Epidermal melanocyte (primary cell): ENCODE results near the gene BTNL3.
"Not testable (repeated sequence)": the region's sequence is repeated elsewhere in the genome, so short reads cannot be mapped to it uniquely, and the experiment has no call there.

Source experiments
- DNase-seq: peaks from one replicate; pipeline ENCODE4 v3.0.0; 2011; ENCODE audit warnings: low spot score; ENCODE audit not compliant: insufficient read length

Gene BTNL3, protein sequence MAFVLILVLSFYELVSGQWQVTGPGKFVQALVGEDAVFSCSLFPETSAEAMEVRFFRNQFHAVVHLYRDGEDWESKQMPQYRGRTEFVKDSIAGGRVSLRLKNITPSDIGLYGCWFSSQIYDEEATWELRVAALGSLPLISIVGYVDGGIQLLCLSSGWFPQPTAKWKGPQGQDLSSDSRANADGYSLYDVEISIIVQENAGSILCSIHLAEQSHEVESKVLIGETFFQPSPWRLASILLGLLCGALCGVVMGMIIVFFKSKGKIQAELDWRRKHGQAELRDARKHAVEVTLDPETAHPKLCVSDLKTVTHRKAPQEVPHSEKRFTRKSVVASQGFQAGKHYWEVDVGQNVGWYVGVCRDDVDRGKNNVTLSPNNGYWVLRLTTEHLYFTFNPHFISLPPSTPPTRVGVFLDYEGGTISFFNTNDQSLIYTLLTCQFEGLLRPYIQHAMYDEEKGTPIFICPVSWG

DNA sequence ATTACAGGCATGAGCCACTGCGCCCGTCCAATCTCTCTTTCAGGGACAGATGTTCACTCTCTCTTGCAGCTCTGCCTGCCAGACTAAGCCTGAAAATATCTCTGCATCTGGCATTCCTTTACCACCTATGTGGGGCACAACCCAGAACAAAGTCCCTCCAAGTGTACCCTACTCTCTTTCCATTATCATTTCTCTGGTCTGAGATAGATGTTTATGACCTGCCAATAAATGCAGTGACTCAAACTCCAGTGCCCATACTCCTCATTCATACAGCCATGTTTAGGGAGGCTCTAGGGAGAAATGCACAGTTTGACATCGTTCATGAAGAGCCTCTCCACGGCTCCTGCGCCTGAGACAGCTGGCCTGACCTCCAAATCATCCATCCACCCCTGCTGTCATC is at the start of gene BTNL3:
BTNL3 (plus strand) TSS at position 255 of the 400 bp plus-strand sequence. CDS start 183 bp downstream, outside the sequence.
- no peak for DNase-seq

- DNase-seq = no peak
These were observed 38.2 kb upstream of the BTNL3 start for GRCh38 chr5:180950291-180950949.

DNA sequence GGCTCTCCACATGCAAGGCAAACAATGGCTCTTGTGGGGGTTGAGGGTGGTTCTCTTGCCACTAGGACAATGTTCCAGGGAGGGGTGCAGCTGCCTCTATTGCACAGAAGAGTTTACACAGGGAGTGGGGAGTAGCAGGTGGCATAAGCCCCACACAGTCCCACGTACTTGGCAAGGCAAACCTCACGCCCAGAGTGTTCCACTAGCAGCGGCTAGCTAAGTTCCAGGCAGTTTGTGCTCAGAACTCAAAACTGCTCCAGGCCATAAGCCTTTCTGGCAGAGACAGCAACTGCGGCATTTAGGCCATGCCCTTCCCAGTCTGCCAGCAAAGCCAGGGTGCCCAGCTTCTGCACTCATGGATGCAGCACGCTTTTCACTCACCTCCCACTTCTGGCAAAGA is 29.0 kb upstream of the BTNL3 start:
- no peak for DNase-seq

DNA sequence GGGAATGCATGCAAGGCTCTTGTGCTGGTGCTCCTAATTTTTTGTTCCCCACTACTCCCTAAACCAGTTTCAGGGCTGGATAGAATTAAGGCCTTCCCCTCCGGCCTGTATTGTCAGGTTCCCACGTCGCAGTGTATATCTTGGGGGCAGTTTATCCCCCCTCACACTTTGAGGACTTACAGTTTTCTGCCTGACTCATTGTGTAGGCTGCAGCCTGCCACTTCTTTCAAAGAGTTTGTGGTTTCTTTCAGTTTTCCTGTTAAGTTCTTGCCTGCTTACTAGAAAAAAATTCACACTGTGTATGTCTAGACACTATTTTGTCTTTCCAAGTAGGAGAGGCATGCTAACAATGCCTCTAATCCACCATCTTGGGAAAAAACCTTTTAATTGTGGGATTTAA is 28.4 kb upstream of the BTNL3 start:
- DNase-seq = no peak

DNA sequence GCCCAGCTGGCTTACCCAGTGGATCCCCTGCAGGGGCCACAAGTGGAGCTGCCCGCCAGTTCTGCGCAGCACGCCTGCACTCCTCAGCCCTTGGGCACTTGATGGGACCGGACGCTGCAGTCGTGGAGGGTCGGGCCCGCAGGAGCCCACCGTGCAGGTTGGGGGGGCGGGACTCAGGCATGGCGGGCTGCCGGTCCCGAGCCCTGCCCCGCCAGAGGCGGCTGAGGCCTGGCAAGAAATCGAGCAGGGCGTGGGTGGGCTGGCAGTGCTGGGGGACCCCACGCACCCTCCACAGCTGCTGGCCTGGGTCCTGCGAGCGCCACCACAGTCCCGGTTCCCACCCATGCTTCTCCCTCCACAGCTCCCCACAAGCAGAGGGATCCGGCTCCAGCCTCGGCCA is 19.2 kb upstream of the BTNL3 start:
- no peak for DNase-seq

DNA sequence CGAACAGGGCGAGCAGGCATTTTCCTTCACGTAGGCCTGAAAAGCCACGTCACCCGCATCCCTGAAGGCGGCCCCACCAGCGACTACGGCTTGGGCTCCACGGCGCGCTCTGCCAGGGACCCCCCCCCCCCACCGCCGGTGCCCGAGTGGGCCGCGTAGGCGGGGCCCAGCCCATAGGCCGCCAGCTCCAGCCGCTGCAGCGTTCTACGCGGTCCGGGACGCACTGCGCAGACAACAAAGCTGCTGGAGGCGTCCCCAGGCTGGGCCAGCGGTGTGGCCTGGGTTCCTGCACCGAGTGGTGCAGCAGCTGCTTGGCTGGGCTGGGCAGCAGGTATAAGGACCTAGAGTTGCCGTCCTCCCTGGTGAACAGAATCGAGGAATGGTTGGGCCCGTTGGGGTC is 18.3 kb upstream of the BTNL3 start:
- no peak for DNase-seq

GRCh38 chr5:180970875-180971274 is 17.8 kb upstream of the BTNL3 start:
- DNase-seq = no peak

DNA sequence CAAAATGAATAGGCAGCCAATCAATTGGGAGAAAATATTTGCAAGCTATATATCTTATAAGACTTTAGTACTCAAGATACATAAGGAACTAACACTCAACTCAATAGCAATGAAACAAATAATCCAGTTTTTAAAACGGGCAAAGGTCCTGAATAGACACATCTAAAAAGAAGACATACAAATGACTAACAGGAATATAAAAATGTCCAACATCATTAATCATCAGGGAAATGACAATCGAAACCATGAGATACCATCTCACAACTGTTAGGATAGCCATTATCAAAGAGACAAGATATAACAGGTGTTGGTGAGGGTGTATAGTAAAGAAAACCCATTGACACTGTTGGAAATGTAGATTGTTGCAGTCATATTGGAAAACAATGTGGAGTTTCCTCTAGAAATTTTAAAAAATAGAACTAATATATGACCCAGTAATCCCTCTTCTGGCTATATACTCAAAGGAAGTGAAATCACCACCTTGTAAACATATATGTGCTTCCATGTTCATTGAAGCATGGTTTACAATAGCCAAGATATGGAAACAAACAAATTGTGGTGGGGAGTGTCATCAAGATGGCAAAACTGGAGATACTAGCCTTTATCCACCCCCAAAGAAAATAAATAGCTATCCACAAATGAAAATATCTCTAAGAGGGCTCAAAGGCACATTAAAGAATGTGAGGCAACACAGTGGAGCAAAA is 13.9 kb upstream of the BTNL3 start:
- no peak for DNase-seq

DNA sequence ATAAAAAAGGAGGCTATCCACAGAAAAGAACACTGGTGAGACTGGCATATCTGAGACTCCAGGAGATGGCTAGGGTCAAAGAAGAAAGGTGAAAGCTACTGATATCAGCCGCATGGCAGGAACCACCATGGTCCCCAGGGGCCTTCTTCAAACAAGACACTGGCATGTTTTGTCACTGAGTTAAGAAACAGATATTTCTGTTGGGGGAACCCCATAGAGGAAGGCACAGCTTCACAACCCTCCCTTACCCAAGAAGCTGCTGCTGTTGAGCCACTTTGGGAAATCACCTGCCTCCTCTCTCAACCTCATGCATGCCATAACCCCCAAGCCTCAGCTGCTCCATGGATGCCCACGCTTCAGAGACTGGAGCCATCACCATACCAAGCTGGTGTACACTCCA is 13.3 kb upstream of the BTNL3 start:
- no peak for DNase-seq

- no peak for DNase-seq
These were observed 12.1 kb upstream of the BTNL3 start for GRCh38 chr5:180976518-180976917.

DNA sequence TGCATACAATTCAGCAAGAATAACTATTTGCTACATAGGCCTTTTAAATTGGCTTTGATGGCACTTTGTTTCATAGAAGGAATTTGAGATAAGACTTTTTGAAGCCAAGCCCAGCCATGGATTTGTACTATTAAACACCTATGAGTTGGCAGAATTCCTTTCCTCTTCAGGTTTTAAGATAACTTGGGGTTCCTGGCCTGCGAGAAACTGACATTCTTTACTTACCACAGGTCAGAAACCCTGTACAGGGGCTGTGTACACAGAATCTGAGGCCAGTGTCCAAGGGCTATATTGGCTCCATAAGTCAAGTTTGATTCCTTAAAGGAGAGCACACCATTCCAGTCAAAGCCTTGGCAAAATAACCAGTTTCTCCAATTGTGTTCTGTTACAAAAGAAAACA is 10.8 kb upstream of the BTNL3 start:
- no peak for DNase-seq

- no peak for DNase-seq
These were observed 6.5 kb upstream of the BTNL3 start for GRCh38 chr5:180982008-180982741.

DNA sequence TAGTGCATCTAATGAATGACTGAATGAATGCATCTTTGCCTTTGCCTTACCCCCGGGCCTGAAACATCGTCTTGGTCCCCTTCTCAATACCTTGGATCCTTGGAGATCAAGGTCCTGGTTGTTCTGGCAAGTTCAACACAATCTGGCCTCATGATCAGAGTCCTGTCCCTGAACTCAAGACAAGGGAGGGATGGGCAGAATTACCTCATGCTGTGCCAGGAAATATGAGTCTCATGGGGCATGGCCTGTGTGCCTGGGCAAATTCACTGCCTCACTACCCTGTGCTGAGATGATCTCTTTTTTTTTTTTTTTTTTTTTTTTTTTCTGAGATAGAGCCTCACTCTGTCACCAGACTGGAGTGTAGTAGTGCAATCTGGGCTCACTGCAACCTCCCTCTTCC is 630 bp upstream of the BTNL3 start:
- DNase-seq = no peak

- DNase-seq = no peak
These were observed 1.6 kb downstream of the BTNL3 start for GRCh38 chr5:180990086-180990881.

DNA sequence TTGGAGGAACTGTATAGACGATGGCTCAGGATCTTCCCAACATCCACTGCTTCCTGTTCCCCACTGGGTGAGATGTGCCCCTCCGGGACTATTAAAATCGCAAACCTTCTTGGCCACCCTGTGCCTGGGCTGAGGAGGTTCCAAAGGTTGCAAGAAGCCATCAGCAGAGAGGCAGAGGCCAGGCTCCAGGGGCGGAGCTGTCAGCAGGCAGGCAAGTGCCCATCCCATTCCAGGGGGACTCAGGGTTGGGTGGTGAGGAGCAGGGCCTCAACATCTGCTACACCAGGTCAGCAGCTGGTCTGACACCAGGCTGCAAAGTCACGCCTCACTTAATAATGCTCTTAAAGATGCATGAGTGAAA is 2.2 kb downstream of the BTNL3 start:
- no peak for DNase-seq

DNA sequence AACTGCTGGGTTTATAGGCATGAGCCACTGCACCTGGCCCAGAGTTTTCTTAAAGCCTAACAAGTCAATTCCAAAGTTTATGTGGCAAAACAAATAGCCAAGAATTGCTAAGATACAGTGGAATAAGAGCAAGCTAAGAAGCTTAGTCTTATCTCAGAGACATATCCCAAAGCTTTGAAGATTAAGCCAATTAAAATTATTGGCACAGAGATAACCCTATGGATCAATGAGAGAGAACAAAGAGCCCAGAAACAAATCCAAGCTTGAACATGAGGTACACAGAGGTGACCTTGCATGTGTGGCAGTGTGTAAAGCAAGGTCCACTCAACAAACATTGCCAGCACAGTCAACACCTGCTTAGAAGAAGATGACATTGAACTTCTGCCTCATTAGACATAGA is 13.3 kb downstream of the BTNL3 start:
- DNase-seq = no peak

DNA sequence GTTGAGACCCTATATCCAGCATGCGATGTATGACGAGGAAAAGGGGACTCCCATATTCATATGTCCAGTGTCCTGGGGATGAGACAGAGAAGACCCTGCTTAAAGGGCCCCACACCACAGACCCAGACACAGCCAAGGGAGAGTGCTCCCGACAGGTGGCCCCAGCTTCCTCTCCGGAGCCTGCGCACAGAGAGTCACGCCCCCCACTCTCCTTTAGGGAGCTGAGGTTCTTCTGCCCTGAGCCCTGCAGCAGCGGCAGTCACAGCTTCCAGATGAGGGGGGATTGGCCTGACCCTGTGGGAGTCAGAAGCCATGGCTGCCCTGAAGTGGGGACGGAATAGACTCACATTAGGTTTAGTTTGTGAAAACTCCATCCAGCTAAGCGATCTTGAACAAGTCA is 17.1 kb downstream of the BTNL3 start:
- DNase-seq = no peak

DNA sequence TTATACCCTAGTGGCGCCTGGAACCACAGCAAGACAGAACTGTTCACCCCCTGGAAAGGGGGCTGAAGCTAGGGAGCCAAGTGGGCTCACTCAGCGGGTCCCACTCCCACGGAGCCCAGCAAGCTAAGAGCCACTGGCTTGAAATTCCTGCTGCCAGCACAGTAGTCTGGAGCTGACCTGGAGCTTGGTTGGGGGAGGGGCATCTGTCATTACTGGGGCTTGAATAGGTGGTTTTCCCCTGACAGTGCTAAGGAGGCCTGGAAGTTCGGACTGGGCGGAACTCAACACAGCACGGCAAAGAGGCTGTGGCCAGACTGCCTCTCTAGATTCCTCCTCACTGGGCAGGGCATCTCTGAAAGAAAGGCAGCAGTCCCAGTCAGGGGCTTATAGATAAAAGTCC is 19.5 kb downstream of the BTNL3 start:
- no peak for DNase-seq

DNA sequence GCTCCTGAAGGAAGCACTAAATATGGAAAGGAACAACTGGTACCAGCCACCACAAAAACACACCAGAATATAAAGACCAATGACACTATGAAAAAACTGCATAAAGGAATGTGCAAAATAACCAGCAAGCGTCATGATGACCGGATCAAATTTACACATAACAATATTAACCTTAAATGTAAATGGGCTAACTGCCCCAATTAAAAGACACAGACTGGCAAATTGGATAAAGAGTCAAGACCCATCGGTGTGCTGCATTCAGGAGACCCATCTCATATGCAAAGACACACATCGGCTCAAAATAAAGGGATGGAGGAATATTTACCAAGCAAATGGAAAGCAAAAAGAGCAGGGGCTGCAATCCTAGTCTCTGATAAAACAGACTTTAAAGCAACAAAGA is 21.4 kb downstream of the BTNL3 start:
- not testable (repeated sequence) for DNase-seq

DNA sequence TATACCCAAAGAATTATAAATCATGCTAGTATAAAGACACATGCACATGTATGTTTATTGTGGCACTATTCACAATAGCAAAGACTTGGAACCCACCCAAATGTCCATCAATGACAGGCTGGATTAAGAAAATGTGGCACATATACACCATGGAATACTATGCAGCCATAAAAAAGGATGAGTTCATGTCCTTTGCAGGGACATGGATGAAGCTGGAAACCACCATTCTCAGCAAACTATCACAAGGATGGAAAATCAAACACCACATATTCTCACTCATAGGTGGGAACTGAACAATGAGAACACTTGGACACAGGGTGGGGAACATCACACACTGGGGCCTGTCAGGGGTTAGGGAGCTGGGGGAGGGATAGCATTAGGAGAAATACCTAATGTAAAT is 26.0 kb downstream of the BTNL3 start:
- not testable (repeated sequence) for DNase-seq

GRCh38 chr5:181017448-181017847 is 28.8 kb downstream of the BTNL3 start:
- DNase-seq = not testable (repeated sequence)
